NCI-H2227 (cell line): ENCODE measurements around the gene TAS1R3.

Experiments
- DNase-seq: peaks from one replicate; lab custom pipeline; 2025; ENCODE audit not compliant: unreplicated experiment; lab: John Stamatoyannopoulos, UW

The TAS1R3 gene

DNA sequence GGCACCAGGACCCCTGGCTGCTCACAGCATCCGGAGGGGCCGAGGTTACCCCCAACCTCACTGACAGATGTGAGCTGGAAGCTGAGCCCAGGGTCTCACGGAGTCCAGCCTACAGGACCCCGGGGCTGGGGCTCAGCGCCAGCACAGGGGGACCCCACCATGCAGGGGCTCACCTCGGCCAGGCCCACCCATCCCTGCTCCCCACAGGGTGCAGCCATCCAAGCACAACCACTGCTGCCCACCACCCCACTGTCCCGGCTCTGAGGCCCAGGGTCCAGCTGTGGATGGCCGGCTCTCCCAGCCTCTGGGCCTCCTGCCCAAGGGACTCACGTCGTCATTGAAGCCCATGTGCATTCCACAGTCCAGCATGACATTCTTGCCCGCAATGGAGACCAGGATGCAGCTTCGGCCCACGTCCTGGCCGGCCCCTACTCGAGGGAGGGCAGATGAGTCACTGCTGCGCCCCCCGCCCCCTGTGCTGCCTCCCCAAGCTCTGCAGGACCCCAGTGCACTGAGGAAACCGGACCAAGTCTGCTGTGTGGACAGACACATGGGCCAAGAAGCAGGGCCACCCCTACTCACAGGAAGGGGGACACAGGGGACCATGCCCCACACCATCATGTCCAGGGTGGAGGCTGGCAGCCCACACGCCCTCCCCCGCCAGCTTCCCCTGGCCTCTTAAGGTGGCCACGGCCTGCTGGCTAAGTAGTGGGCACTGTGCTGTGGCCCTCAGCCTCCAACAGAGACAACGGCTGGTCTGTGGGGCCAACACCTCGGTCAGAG is 10.2 kb upstream of the TAS1R3 start:
- no peak for DNase-seq

GRCh38 chr1:1321477-1321876 is 9.6 kb upstream of the TAS1R3 start:
- DNase-seq, result no peak

DNA sequence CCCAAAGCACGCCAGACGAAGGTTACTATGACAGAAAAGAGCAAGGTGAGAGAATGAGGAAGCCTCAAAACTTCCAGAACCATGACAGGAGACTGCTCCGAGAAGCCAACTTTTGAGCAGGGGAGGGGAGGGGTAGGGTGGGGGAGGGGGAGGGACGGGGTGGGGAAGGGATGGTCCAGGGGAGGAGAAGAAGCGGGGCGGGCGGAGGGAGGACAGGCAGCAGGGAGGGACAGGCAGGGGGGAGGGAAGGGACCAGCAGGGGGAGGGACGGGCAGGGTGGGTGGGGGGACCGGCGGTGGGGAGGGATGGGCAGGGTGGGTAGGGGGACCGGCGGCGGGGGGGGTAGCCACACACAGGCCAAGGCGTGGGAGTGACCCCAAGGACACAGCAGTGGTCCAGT is 8.7 kb upstream of the TAS1R3 start:
- no peak for DNase-seq

DNA sequence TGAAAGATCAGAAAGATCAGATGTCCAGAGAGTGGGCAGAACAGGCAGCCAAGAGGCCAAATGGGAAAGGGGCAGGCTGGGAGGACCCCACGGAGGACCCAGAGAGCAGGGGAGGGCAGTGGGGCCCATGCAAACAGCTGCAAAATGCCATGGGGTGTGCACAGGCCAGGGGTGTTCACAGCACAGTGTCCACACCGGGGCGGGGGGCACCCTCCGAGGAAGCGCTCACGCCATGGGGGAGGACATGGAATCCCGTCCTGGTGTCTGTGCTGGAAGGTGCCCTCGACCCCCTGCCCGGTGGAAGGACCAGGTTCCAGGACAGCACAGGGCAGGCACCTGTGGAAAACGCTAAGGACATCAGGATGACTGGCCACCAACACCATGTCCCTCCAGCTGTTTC is 8.1 kb upstream of the TAS1R3 start:
- no peak for DNase-seq

- no peak for DNase-seq
Measured at GRCh38 chr1:1324084-1324523, 7.0 kb upstream of the TAS1R3 start.

- DNase-seq, result peak; percentile 96
Measured at GRCh38 chr1:1324524-1325287, 6.4 kb upstream of the TAS1R3 start, which contains the start of the genes CPTP and INTS11. CPTP (plus strand) TSS chr1:1324802; CDS start chr1:1326911, 2,109 bp downstream. INTS11 (minus strand) TSS chr1:1324660; CDS start chr1:1324608, 52 bp downstream.

DNA sequence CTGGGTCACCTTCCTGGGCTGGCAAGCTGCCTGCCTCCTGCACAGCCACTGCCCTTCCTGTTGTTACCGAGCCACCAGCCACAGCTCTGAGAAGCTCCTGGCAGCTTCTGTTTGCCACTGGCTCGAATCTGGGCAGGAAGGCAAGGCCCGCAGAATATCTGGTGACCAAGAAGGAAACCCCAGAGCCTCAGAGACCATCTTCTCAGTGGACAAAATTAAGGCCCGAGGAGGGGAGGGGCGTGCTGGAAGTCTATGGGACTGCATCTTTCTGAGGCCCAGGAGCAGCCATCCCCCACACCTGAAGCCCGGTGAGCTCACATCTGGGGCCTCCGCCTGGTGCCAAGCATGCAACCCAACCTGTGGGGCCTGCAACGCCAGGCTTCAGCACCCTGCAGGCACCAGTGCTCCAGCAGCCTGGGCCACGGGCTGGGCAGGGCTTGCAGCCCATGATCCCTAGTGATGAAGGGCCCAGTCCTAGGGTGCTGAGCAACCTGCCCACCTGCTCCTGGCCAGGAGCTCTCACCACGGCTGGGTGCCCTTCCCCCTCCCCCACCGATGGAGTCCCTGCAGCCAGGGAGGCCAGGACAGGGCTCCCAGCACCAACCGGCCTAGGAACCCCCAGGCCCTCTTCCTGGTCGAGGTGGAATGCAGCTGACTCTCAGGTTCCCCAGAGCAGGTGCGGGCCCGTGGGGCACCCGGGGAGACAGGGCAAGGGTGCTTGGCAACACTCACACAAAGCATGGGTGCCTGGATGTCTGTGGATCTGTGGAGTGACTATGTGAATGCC is 5.6 kb upstream of the TAS1R3 start:
- no peak for DNase-seq

DNA sequence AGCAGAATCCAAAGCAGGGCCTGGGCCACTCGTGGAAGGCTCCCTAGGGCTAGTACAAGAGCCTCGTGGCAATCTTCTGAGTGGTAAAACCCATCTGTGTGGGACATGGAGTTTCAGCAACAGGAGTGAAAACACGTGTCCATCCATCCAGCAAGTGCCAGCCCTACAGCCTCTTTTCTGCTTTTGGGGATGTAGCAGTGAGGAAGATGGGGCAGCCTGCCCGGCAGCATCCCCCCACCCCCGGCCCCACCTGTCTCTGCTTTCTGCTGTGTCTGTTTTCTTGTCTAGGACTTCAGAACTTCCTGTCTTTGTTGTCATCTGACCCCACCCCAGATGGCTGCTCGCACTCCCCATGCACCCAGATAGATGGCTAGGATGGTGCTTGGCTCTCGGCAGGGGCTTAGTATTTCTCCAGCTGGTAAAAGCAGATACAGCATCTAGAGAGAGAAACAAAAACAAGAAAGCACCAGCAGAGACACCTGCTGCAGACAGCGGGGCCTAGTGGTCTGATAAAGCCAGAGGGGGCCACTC is 4.9 kb upstream of the TAS1R3 start:
- no peak for DNase-seq

DNA sequence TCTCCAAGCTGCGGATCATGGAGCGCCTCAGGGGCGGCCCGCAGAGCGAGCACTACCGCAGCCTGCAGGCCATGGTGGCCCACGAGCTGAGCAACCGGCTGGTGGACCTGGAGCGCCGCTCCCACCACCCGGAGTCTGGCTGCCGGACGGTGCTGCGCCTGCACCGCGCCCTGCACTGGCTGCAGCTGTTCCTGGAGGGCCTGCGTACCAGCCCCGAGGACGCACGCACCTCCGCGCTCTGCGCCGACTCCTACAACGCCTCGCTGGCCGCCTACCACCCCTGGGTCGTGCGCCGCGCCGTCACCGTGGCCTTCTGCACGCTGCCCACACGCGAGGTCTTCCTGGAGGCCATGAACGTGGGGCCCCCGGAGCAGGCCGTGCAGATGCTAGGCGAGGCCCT is 3.8 kb upstream of the TAS1R3 start:
- no peak for DNase-seq

DNA sequence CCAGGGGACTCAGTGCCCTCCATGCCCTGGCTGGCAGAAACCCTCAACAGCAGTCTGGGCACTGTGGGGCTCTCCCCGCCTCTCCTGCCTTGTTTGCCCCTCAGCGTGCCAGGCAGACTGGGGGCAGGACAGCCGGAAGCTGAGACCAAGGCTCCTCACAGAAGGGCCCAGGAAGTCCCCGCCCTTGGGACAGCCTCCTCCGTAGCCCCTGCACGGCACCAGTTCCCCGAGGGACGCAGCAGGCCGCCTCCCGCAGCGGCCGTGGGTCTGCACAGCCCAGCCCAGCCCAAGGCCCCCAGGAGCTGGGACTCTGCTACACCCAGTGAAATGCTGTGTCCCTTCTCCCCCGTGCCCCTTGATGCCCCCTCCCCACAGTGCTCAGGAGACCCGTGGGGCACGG is 2.8 kb upstream of the TAS1R3 start:
- no peak for DNase-seq

- no peak for DNase-seq
Measured at GRCh38 chr1:1329304-1330210, 1.5 kb upstream of the TAS1R3 start.

DNA sequence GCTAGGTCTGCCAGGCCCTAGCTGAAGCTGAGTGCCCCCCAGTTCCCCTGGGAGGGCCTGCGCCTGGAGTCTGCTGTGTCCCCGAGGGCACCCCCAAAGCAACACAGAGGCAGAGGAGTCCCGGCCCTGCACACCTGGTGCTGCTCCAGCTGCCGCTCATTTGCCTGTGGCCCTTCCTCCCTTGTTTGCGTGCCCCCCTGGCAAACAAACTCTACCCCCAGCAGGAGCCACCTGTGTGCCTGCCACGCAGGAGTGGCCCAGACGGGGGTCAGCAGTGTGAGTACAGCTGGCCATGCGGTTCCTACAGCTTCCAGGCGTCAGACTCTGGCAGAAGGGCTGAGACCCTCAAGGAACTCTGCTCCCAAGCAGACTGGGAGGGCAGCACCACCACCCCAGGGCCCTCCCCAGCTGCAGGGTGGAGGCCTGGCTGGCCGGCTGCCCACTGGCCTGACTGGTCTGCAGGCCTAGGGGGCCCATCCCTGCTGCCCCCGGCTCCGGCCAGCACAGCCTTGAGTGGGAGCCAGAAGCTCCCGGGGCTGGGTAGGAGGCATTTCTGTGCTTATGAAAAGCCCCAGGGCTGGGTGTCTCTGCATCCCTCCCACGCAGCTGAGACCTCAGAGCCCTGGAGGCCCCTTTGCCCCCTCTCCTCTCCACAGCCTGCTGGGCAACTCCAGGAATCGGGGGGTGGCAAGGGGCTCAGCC is 563 bp upstream of the TAS1R3 start:
- DNase-seq, result no peak

GRCh38 chr1:1332031-1332755 is 1.1 kb downstream of the TAS1R3 start:
- no peak for DNase-seq

DNA sequence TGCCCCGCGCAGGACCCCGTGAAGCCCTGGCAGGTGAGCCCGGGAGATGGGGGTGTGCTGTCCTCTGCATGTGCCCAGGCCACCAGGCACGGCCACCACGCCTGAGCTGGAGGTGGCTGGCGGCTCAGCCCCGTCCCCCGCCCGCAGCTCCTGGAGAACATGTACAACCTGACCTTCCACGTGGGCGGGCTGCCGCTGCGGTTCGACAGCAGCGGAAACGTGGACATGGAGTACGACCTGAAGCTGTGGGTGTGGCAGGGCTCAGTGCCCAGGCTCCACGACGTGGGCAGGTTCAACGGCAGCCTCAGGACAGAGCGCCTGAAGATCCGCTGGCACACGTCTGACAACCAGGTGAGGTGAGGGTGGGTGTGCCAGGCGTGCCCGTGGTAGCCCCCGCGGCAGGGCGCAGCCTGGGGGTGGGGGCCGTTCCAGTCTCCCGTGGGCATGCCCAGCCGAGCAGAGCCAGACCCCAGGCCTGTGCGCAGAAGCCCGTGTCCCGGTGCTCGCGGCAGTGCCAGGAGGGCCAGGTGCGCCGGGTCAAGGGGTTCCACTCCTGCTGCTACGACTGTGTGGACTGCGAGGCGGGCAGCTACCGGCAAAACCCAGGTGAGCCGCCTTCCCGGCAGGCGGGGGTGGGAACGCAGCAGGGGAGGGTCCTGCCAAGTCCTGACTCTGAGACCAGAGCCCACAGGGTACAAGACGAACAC is 1.8 kb downstream of the TAS1R3 start:
- no peak for DNase-seq

GRCh38 chr1:1333551-1334241 is 2.6 kb downstream of the TAS1R3 start:
- DNase-seq, result no peak

DNA sequence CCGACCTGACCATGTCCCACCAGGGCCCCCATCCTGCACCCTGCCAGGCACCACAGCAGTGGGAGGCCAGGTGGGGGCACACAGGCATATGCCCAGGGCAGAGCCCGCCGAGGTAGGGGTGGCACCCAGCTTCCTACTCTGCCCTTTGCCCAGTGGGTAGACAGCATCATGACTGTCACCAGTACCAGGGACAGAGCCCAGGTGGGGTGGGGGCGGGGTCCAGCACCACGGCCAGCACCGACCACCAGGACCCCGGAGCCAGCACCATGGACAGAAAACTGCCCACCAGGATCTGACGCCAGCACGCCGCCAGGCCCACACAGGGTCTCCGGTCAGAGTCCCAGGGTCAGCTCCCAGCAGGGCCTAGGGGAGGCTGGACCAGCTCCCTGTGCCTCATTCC is 3.8 kb downstream of the TAS1R3 start:
- DNase-seq, result no peak

- no peak for DNase-seq
Measured at GRCh38 chr1:1335283-1335682, 4.2 kb downstream of the TAS1R3 start.

DNA sequence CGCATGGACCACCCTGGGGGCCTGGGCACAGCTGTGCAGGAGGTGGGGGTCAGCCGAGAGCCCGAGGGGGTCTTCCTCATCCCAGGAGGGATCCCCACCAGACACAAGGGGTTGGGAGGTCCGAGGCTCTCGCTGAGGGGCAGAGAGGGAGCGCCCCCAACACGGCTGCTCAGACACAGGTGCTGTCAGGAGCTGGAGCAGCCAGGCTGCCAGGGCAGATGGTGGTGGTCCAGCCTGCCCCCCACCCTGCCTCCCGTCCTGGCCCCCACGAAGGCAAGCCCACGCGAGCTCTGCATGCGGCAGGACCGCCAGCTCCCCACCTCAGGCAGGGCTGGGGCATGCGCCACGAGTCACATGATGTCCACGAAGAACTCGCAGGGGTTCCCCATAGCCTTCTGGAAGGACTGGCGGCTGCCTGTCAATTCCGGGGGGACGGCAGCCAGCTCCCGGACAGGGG is 4.7 kb downstream of the TAS1R3 start:
- DNase-seq, result no peak
